Measurements from ENCODE around the gene TBKBP1. TPM values are rescaled to one million over a fixed set of nuclear protein-coding genes. Genes with fewer than 3 reads are reported as not detected.
"Not testable (repeated sequence)": the region's sequence is repeated elsewhere in the genome, so short reads cannot be mapped to it uniquely, and the experiment has no call there.

The TBKBP1 gene
- total RNA-seq, 2 donors from 2014 or later, result 1.3 to 2.9 TPM

- Histone ChIP-seq H3K4me1 (no peaks in the 10 kb centered on the region), H3K36me3 (peaks cover 47% of the 10 kb centered on the region), H3K4me3 (no peak overlapping the region), H3K9ac (ENCODE audit: low read depth in 2 of 2, low read length in 2 of 2) (no peak overlapping the region), H3K27ac (no peak overlapping the region), H3K27me3 (no peaks in the 10 kb centered on the region), H3K9me3 (no peaks in the 10 kb centered on the region)
- no peak for DNase-seq
- no peak for TF ChIP-seq CTCF (IDR thresholded peaks at IDR 0.05)
- intact Hi-C loops (cut with DNase I), result no loop called here
Measured at GRCh38 chr17:47678196-47678595, 15.8 kb upstream of the TBKBP1 start.

- no peaks in the 10 kb centered on the region for H3K9me3 ChIP-seq
- DNase-seq, result no peak
- no peaks in the 10 kb centered on the region for H3K27me3 ChIP-seq
- no peak overlapping the region for H3K27ac ChIP-seq
- intact Hi-C loops (cut with DNase I), result no loop called here
- no peak for TF ChIP-seq CTCF (IDR thresholded peaks at IDR 0.05)
- peaks cover 22% of the 10 kb centered on the region for H3K36me3 ChIP-seq
- no peaks in the 10 kb centered on the region for H3K4me1 ChIP-seq
- no peak overlapping the region for H3K4me3 ChIP-seq
- H3K9ac ChIP-seq (ENCODE audit: low read depth in 2 of 2, low read length in 2 of 2), result no peak overlapping the region
Measured at GRCh38 chr17:47682138-47682537, 11.8 kb upstream of the TBKBP1 start.

- intact Hi-C loops (cut with DNase I), result not testable (repeated sequence)
Measured at GRCh38 chr17:47682727-47683126, 11.2 kb upstream of the TBKBP1 start.

GRCh38 chr17:47684025-47684424 is 9.9 kb upstream of the TBKBP1 start:
- no peaks in the 10 kb centered on the region for H3K27me3 ChIP-seq
- H3K27ac ChIP-seq, result no peak overlapping the region
- TF ChIP-seq CTCF (IDR thresholded peaks at IDR 0.05), result no peak
- H3K9ac ChIP-seq (ENCODE audit: low read depth in 2 of 2, low read length in 2 of 2), result no peak overlapping the region
- DNase-seq, result no peak
- no peaks in the 10 kb centered on the region for H3K4me1 ChIP-seq
- no peaks in the 10 kb centered on the region for H3K9me3 ChIP-seq
- H3K36me3 ChIP-seq, result peaks cover 14% of the 10 kb centered on the region
- intact Hi-C loops (cut with DNase I), result no loop called here
- H3K4me3 ChIP-seq, result no peak overlapping the region

More at GRCh38 chr17:47682727-47683126, 11.2 kb upstream of the TBKBP1 start:
- not testable (repeated sequence) for H3K9me3 ChIP-seq; H3K27ac ChIP-seq; H3K4me3 ChIP-seq; H3K27me3 ChIP-seq; H3K9ac ChIP-seq (ENCODE audit: low read depth in 2 of 2, low read length in 2 of 2); H3K4me1 ChIP-seq; DNase-seq
- peaks cover 22% of the 10 kb centered on the region for H3K36me3 ChIP-seq

GRCh38 chr17:47684535-47685193 is 9.3 kb upstream of the TBKBP1 start:
- Histone ChIP-seq H3K27me3 (no peaks in the 10 kb centered on the region), H3K4me1 (no peaks in the 10 kb centered on the region), H3K4me3 (no peak overlapping the region), H3K27ac (no peak overlapping the region), H3K9me3 (no peaks in the 10 kb centered on the region), H3K36me3 (peaks cover 8% of the 10 kb centered on the region), H3K9ac (ENCODE audit: low read depth in 2 of 2, low read length in 2 of 2) (no peak overlapping the region)
- intact Hi-C loops (cut with DNase I), result no loop called here
- TF ChIP-seq CTCF (IDR thresholded peaks at IDR 0.05), result no peak
- DNase-seq, result no peak

- TF ChIP-seq CTCF (IDR thresholded peaks at IDR 0.05), result no peak
- Histone ChIP-seq H3K27ac (no peak overlapping the region), H3K4me3 (no peak overlapping the region), H3K27me3 (no peaks in the 10 kb centered on the region), H3K9ac (ENCODE audit: low read depth in 2 of 2, low read length in 2 of 2) (no peak overlapping the region), H3K9me3 (no peaks in the 10 kb centered on the region), H3K36me3 (no peaks in the 10 kb centered on the region), H3K4me1 (no peaks in the 10 kb centered on the region)
- DNase-seq, result no peak
- intact Hi-C loops (cut with DNase I), result no loop called here
Measured at GRCh38 chr17:47685556-47686275, 8.2 kb upstream of the TBKBP1 start.
